GM12878 (cell line): Measurements from ENCODE around the gene TSPEAR. TPM values are rescaled to one million over a fixed set of nuclear protein-coding genes. Genes with fewer than 3 reads are reported as not detected.

ENCODE experiments used
- ATAC-seq: fragments of 200-7000 bp; cut with Tn5 transposase; 3 replicates; pipeline ENCODE4 v1.9.1; 2020; ENCODE audit warnings: mild to moderate bottlenecking, moderate library complexity
- BruUV-seq: library from RNA; stranded (reverse); fragments of 400-500 nt; replicated peaks from 2 replicates; lab custom pipeline; 2021; lab: Mats Ljungman, UMichigan
- CTCF ChIA-PET: fragments of 300-600 bp; sonication (Branson Sonifier 250); formaldehyde crosslinking; extraction: SDS; loops from one replicate; lab custom pipeline; 2021; ENCODE audit warnings: inconsistent platforms; lab: Yijun Ruan, JAX
- POLR2A ChIA-PET: fragments of 350-600 bp; formaldehyde crosslinking; extraction: SDS; loops from one replicate; lab custom pipeline; 2021; ENCODE audit warnings: inconsistent platforms; lab: Charles Lee
- RAD21 ChIA-PET: fragments of 300-600 bp; sonication (Branson Sonifier 250); formaldehyde crosslinking; loops from one replicate; lab custom pipeline; 2023; ENCODE audit warnings: antibody characterized with exemption; ENCODE audit not compliant: unreplicated experiment; lab: Charles Lee
- SMC1A ChIA-PET: fragments of 300-600 bp; sonication (Branson Sonifier 250); formaldehyde crosslinking; loops from one replicate; lab custom pipeline; 2023; ENCODE audit not compliant: unreplicated experiment, uncharacterized antibody; lab: Charles Lee
- DNase-seq: peaks from one replicate; pipeline ENCODE4 v3.0.0-alpha.2; 2011; ENCODE audit warnings: low read depth, low spot score
- FAIRE-seq: peaks from 3 replicates; lab custom pipeline; 2011; peaks lifted over from hg19 to GRCh38; lab: Jason Lieb, UNC
- H2AFZ ChIP-seq: 2 replicates; pipeline ENCODE4 v1.6.0; 2011; ENCODE audit warnings: low read depth, low read length, control low read depth; ENCODE audit not compliant: control insufficient read depth
- H3K27ac ChIP-seq: 2 replicates; pipeline ENCODE4 v1.5.1; 2011; ENCODE audit warnings: control low read depth; ENCODE audit not compliant: control insufficient read depth, insufficient read depth
- H3K27me3 ChIP-seq, 2 experiments: replicated peaks in 1 of 2; 2 replicates each; pipeline versions ENCODE4 v1.6.0 to v1.6.1; 2011; ENCODE audit warnings: low read length in 1 of 2; ENCODE audit not compliant: control insufficient read depth in 2 of 2, insufficient read depth in 2 of 2
- H3K36me3 ChIP-seq, 2 experiments: 2 replicates each; pipeline ENCODE4 v1.5.1; 2011; ENCODE audit warnings: low read length in 1 of 2; ENCODE audit not compliant: control insufficient read depth in 2 of 2, insufficient read depth in 2 of 2
- H3K4me1 ChIP-seq: 2 replicates; pipeline ENCODE4 v1.6.1; 2011; ENCODE audit warnings: mild to moderate bottlenecking, low read length, moderate library complexity, mixed read lengths; ENCODE audit not compliant: control insufficient read depth, insufficient read depth
- H3K4me2 ChIP-seq: 2 replicates; pipeline ENCODE4 v1.6.0; 2011; ENCODE audit warnings: control low read depth; ENCODE audit not compliant: control insufficient read depth, insufficient read depth
- H3K4me3 ChIP-seq: fragments of 200-600 bp; sonication (generic); 2 replicates; pipeline ENCODE4 v1.5.1; 2016
- H3K79me2 ChIP-seq: 2 replicates; pipeline ENCODE4 v1.6.0; 2011; ENCODE audit warnings: low read length; ENCODE audit not compliant: control insufficient read depth, insufficient read depth
- H3K9ac ChIP-seq: 2 replicates; pipeline ENCODE4 v1.8.0; 2011; ENCODE audit warnings: low read length, control low read depth, mixed read lengths; ENCODE audit not compliant: control insufficient read depth, insufficient read depth
- H3K9me3 ChIP-seq: replicated peaks from 3 replicates; pipeline ENCODE4 v1.5.1; 2011; ENCODE audit warnings: mild to moderate bottlenecking, low read length; ENCODE audit not compliant: control insufficient read depth, insufficient read depth
- H4K20me1 ChIP-seq: 2 replicates; pipeline ENCODE4 v1.6.0; 2011; ENCODE audit not compliant: control insufficient read depth, insufficient read depth
- EED ChIP-seq: sonication (generic); IDR thresholded peaks from 2 replicates; pipeline ENCODE4 v1.6.1; 2016; ENCODE audit warnings: antibody characterized with exemption, low read depth
- EGR1 ChIP-seq, 2 experiments: IDR thresholded peaks; 1 replicate in 1 of 2; 2 replicates in 1 of 2; pipeline ENCODE4 v1.6.1; 2011 to 2012; ENCODE audit warnings: low read depth in 2 of 2, low read length in 2 of 2, borderline replicate concordance in 1 of 2, mild to moderate bottlenecking in 1 of 2, moderate library complexity in 1 of 2
- HDAC6 ChIP-seq: fragments of 200-600 bp; sonication (generic); IDR thresholded peaks from one replicate; pipeline ENCODE4 v1.8.0; 2017; ENCODE audit warnings: antibody characterized with exemption; ENCODE audit not compliant: unreplicated experiment
- IRF3 ChIP-seq: fragments of 450-650 bp; IDR thresholded peaks from 2 replicates; pipeline ENCODE4 v1.6.1; 2014; ENCODE audit warnings: mild to moderate bottlenecking
- LARP7 ChIP-seq: fragments of 450-650 bp; IDR thresholded peaks from 2 replicates; pipeline ENCODE4 v1.6.1; 2017; ENCODE audit warnings: mild to moderate bottlenecking
- PAX5 ChIP-seq: IDR thresholded peaks from 2 replicates; pipeline ENCODE4 v1.6.1; 2011; ENCODE audit warnings: low read depth, low read length, borderline replicate concordance
- RELA ChIP-seq: fragments of 450-650 bp; IDR thresholded peaks from 2 replicates; pipeline ENCODE4 v1.8.0; 2014; ENCODE audit warnings: borderline replicate concordance; ENCODE audit not compliant: partially characterized antibody
- SIX5 ChIP-seq: IDR thresholded peaks from 2 replicates; pipeline ENCODE4 v1.6.1; 2011; ENCODE audit warnings: mild to moderate bottlenecking, low read depth, low read length, moderate library complexity; ENCODE audit not compliant: severe bottlenecking
- SMAD1 ChIP-seq: fragments of 450-650 bp; IDR thresholded peaks from 2 replicates; pipeline ENCODE4 v1.6.1; 2018; ENCODE audit warnings: mild to moderate bottlenecking, low read depth; ENCODE audit not compliant: partially characterized antibody
- SPI1 ChIP-seq: IDR thresholded peaks from 2 replicates; pipeline ENCODE4 v1.6.1; 2011; ENCODE audit warnings: low read depth, mild to moderate bottlenecking, low read length, moderate library complexity, borderline replicate concordance; ENCODE audit not compliant: insufficient read depth
- ZBED1 ChIP-seq: IDR thresholded peaks from 2 replicates; pipeline ENCODE4 v1.6.1; 2016; ENCODE audit warnings: borderline replicate concordance
- WGBS: methylation state at CpG from one replicate; pipeline ENCODE4 v1.1.6; 2016; ENCODE audit warnings: low lambda C conversion rate; ENCODE audit not compliant: insufficient replicate concordance, insufficient coverage; ENCODE audit errors: missing lambda C conversion rate; 5-methylcytosine and 5-hydroxymethylcytosine counted together
- in situ Hi-C: fragments of 300-500 bp; cut with MboI; formaldehyde crosslinking; loops from 9 replicates; pipeline ENCODE4 v1.14.3; 2018; ENCODE audit warnings: mixed read lengths
- intact Hi-C: fragments of 100-400 bp; cut with micrococcal nuclease; formaldehyde crosslinking; loops from one replicate; pipeline ENCODE4 v1.14.2; 2022; ENCODE audit not compliant: unreplicated experiment
- polyA plus RNA-seq, 11 experiments: library from polyadenylated mRNA; depleted of rRNA in 4 of 11; unstranded in 6 of 11; stranded (reverse) in 5 of 11; fragments of >200 nt; fragmentation: Nextera tagmentation in 4 of 11; fragmentation: Illumina TruSeq in 1 of 11; extraction: Ambion mirVana in 4 of 11; extraction: Trizol in 1 of 11; gene quantifications; 1 replicate in 1 of 11; 2 replicates in 10 of 11; pipeline versions ENCODE4 v1.2.1 to v1.2.3, GENCODE V29; 2011 to 2016; ENCODE audit warnings: inconsistent platforms in 2 of 11, missing spikeins in 2 of 11, low read depth in 1 of 11
- total RNA-seq, 4 experiments: library from RNA; depleted of rRNA in 3 of 4; stranded (reverse); fragments of >200 nt in 3 of 4; fragmentation: Illumina TruSeq in 1 of 4; extraction: Trizol in 1 of 4; gene quantifications; 2 replicates each; pipeline versions ENCODE4 v1.2.1 to v1.2.3, GENCODE V29; 2013 to 2021

TSPEAR gene
- total and polyA plus RNA-seq, 10 of the 15 experiments (the other 5 are each of a cell fraction or from before 2014, with no cell fraction given) = not detected

GRCh38 chr21:44598061-44598460 lies 113.3 kb downstream of the TSPEAR start:
- no peak overlapping the region for H3K27ac ChIP-seq
- DNase-seq (no peak), FAIRE-seq (no peak), ATAC-seq (no peak)
- H3K27me3 ChIP-seq = no peaks in the 10 kb centered on the region
- H3K4me3 ChIP-seq = no peak overlapping the region
- no peak overlapping the region for H3K9ac ChIP-seq
- ChIA-PET SMC1A (no interaction called here), POLR2A (no interaction called here), RAD21 (no interaction called here), CTCF (no interaction called here)
- in situ Hi-C loops = no loop called here
- intact Hi-C loops = no loop called here
- H3K9me3 ChIP-seq = no peaks in the 10 kb centered on the region; the same call in 2 of the 3 replicates
- WGBS = 60% methylated on average over 11 of the region's 11 CpGs
- no peak for TF ChIP-seq LARP7
- TF ChIP-seq EED = no peak
- TF ChIP-seq SPI1 = no peak
- TF ChIP-seq EGR1 (IDR thresholded peaks at IDR 0.05; ENCODE audit: borderline replicate concordance in 1 of 2, low read depth in 2 of 2, low read length in 2 of 2) = no peak
- no peak for TF ChIP-seq RELA
- no peak for TF ChIP-seq PAX5
- no peak for TF ChIP-seq ZBED1
- TF ChIP-seq IRF3 = no peak
- TF ChIP-seq HDAC6 = no peak
- TF ChIP-seq SIX5 = no peak
- no peak for TF ChIP-seq SMAD1
- no peaks in the 10 kb centered on the region for H3K36me3 ChIP-seq
- no peak overlapping the region for H2AFZ ChIP-seq
- H4K20me1 ChIP-seq = no peaks in the 10 kb centered on the region
- no peaks in the 10 kb centered on the region for H3K79me2 ChIP-seq
- H3K4me2 ChIP-seq = no peak overlapping the region
- no peaks in the 10 kb centered on the region for H3K4me1 ChIP-seq
- BruUV-seq = no TSS peak
